PC-3 (cell line): ENCODE data around the gene POLD2. TPM values are rescaled to one million over a fixed set of nuclear protein-coding genes. Genes with fewer than 3 reads are reported as not detected.

Experiments used
- ATAC-seq: fragments of 200-7000 bp; cut with Tn5 transposase; 2 replicates; pipeline ENCODE4 v1.9.1; 2020; ENCODE audit warnings: mild to moderate bottlenecking, moderate library complexity
- BruUV-seq: library from RNA; stranded (reverse); fragments of 400-500 nt; replicated peaks from 2 replicates; lab custom pipeline; 2021; lab: Mats Ljungman, UMichigan
- CTCF ChIA-PET: fragments of 300-600 bp; sonication (Branson Sonifier 250); formaldehyde crosslinking; loops from one replicate; lab custom pipeline; 2022; ENCODE audit warnings: antibody characterized with exemption; lab: Charles Lee
- POLR2A ChIA-PET: fragments of 300-600 bp; sonication (Branson Sonifier 250); formaldehyde crosslinking; loops from one replicate; lab custom pipeline; 2022; ENCODE audit warnings: antibody characterized with exemption; ENCODE audit not compliant: unreplicated experiment; lab: Charles Lee
- DNase-seq: peaks from one replicate; pipeline ENCODE4 v3.0.0-alpha.2; 2015
- H2AFZ ChIP-seq: fragments of 300-600 bp; sonication (generic); 2 replicates; pipeline ENCODE4 v1.6.0; 2016; ENCODE audit warnings: antibody characterized with exemption, low read length
- H3F3A ChIP-seq: fragments of 300-600 bp; sonication (generic); one replicate; pipeline ENCODE4 v1.6.0; 2017; ENCODE audit warnings: antibody characterized with exemption, low read length, control low read depth, mild to moderate bottlenecking; ENCODE audit not compliant: unreplicated experiment
- H3K27ac ChIP-seq: fragments of 300-600 bp; sonication (generic); 2 replicates; pipeline ENCODE4 v1.5.1; 2016; ENCODE audit warnings: mild to moderate bottlenecking, low read length
- H3K27me3 ChIP-seq: fragments of 300-600 bp; sonication (generic); 2 replicates; pipeline ENCODE4 v1.6.1; 2016; ENCODE audit warnings: low read length, mixed read lengths
- H3K36me3 ChIP-seq: fragments of 300-600 bp; sonication (generic); 2 replicates; pipeline ENCODE4 v1.6.1; 2016; ENCODE audit warnings: low read depth, mixed run types, low read length, mixed read lengths
- H3K4me1 ChIP-seq: fragments of 300-600 bp; sonication (generic); 2 replicates; pipeline ENCODE4 v1.5.1; 2016; ENCODE audit warnings: low read length; ENCODE audit not compliant: insufficient read depth
- H3K4me2 ChIP-seq: fragments of 300-600 bp; sonication (generic); 2 replicates; pipeline ENCODE4 v1.6.0; 2016; ENCODE audit warnings: low read length
- H3K4me3 ChIP-seq: fragments of 300-600 bp; sonication (generic); 2 replicates; pipeline ENCODE4 v1.5.1; 2016; ENCODE audit warnings: mild to moderate bottlenecking, low read length, mixed read lengths
- H3K79me2 ChIP-seq: fragments of 300-600 bp; sonication (generic); 2 replicates; pipeline ENCODE4 v1.6.1; 2017; ENCODE audit warnings: low read length, mixed read lengths
- H3K9ac ChIP-seq: fragments of 300-600 bp; sonication (generic); 2 replicates; pipeline ENCODE4 v1.6.0; 2016; ENCODE audit warnings: mild to moderate bottlenecking, low read length
- H3K9me2 ChIP-seq: fragments of 300-600 bp; sonication (generic); replicated peaks from 2 replicates; pipeline ENCODE4 v1.6.1; 2016; ENCODE audit warnings: mixed run types, low read length, mixed read lengths
- H3K9me3 ChIP-seq: fragments of 300-600 bp; sonication (generic); 2 replicates; pipeline ENCODE4 v1.6.1; 2016; ENCODE audit warnings: low read length, mixed read lengths
- H4K20me1 ChIP-seq: fragments of 300-600 bp; sonication (generic); 2 replicates; pipeline ENCODE4 v1.6.1; 2016; ENCODE audit warnings: low read length, mixed read lengths
- CTCF ChIP-seq: fragments of 300-600 bp; sonication (generic); conservative IDR thresholded peaks from 2 replicates; pipeline ENCODE4 v1.5.1; 2017; ENCODE audit warnings: antibody characterized with exemption, low read depth, mild to moderate bottlenecking, low read length
- EZH2 ChIP-seq: fragments of 300-600 bp; sonication (generic); IDR thresholded peaks from one replicate; pipeline ENCODE4 v1.6.1; 2017; ENCODE audit warnings: antibody characterized with exemption, mild to moderate bottlenecking, low read length; ENCODE audit not compliant: unreplicated experiment
- EZH2phosphoT487 ChIP-seq: fragments of 300-600 bp; sonication (generic); IDR thresholded peaks from 2 replicates; pipeline ENCODE4 v1.6.1; 2018; ENCODE audit warnings: mild to moderate bottlenecking, antibody characterized with exemption, low read length, borderline replicate concordance
- intact Hi-C: fragments of 100-400 bp; cut with micrococcal nuclease; formaldehyde crosslinking; loops from 2 replicates; pipeline ENCODE4 v1.9.0; 2023
- total RNA-seq: library from RNA; depleted of rRNA; stranded (reverse); fragments of >200 nt; gene quantifications from 2 replicates; pipeline ENCODE4 v1.2.3, GENCODE V29; 2014

POLD2 gene
- total RNA-seq, 1 experiment from 2014 or later, result 224 TPM

GRCh38 chr7:44120395-44120794 is 3.0 kb downstream of the POLD2 start:
- Histone ChIP-seq H3K27me3 (no peaks in the 10 kb centered on the region), H3K9ac (no peak overlapping the region), H3K27ac (no peak overlapping the region), H3F3A (no peaks in the 10 kb centered on the region), H3K79me2 (peaks cover 38% of the 10 kb centered on the region), H3K36me3 (peaks cover 21% of the 10 kb centered on the region; the same call in 1 of the 2 replicates), H2AFZ (no peak overlapping the region), H3K4me2 (no peak overlapping the region), H4K20me1 (no peaks in the 10 kb centered on the region), H3K9me2 (no peaks in the 10 kb centered on the region), H3K4me1 (peaks cover 20% of the 10 kb centered on the region), H3K4me3 (no peak overlapping the region), H3K9me3 (no peaks in the 10 kb centered on the region)
- ATAC-seq (no peak), DNase-seq (no peak)
- BruUV-seq, result no TSS peak
- CTCF ChIA-PET, result no interaction called here
- intact Hi-C loops, result no loop called here
- TF ChIP-seq CTCF (no peak), EZH2 (no peak), EZH2phosphoT487 (no peak)
- POLR2A ChIA-PET, result no interaction called here

- Histone ChIP-seq H3K4me1 (peaks cover 20% of the 10 kb centered on the region), H3K9ac (no peak overlapping the region), H3K27ac (no peak overlapping the region), H3K4me2 (no peak overlapping the region), H4K20me1 (no peaks in the 10 kb centered on the region), H3K4me3 (no peak overlapping the region), H3K27me3 (no peaks in the 10 kb centered on the region), H3K36me3 (peaks cover 23% of the 10 kb centered on the region), H2AFZ (no peak overlapping the region), H3F3A (no peaks in the 10 kb centered on the region), H3K9me3 (no peaks in the 10 kb centered on the region), H3K79me2 (peaks cover 38% of the 10 kb centered on the region), H3K9me2 (no peaks in the 10 kb centered on the region)
- CTCF ChIA-PET, result no interaction called here
- intact Hi-C loops, result no loop called here
- no TSS peak for BruUV-seq
- ATAC-seq, result no peak
- TF ChIP-seq EZH2phosphoT487, result no peak
- no peak for TF ChIP-seq EZH2
- no peak for TF ChIP-seq CTCF
- no peak for DNase-seq
- POLR2A ChIA-PET, result no interaction called here
Observed at GRCh38 chr7:44119829-44120380, 3.4 kb downstream of the POLD2 start.

GRCh38 chr7:44117801-44118429 is 5.4 kb downstream of the POLD2 start:
- CTCF ChIA-PET, result no interaction called here

More at GRCh38 chr7:44117801-44118429, 5.4 kb downstream of the POLD2 start:
- POLR2A ChIA-PET, result no interaction called here
- intact Hi-C loops, result no loop called here
- Histone ChIP-seq H3K4me2 (no peak overlapping the region), H3K9ac (no peak overlapping the region), H3K4me1 (peaks cover 14% of the 10 kb centered on the region), H3K36me3 (peaks cover 25% of the 10 kb centered on the region), H3K9me3 (no peaks in the 10 kb centered on the region), H3K27ac (no peak overlapping the region), H3F3A (no peaks in the 10 kb centered on the region), H3K9me2 (no peaks in the 10 kb centered on the region), H3K79me2 (peaks cover 36% of the 10 kb centered on the region), H2AFZ (no peak overlapping the region), H3K27me3 (no peaks in the 10 kb centered on the region), H3K4me3 (no peak overlapping the region), H4K20me1 (no peaks in the 10 kb centered on the region)
- BruUV-seq, result no TSS peak
- TF ChIP-seq CTCF (no peak), EZH2 (no peak), EZH2phosphoT487 (no peak)
- ATAC-seq (no peak), DNase-seq (no peak)
